NT2/D1 (cell line): ENCODE results near the gene FAM204A.

ENCODE experiments used
- YY1 ChIP-seq: IDR thresholded peaks from 2 replicates; pipeline ENCODE4 v1.6.1; 2011; ENCODE audit not compliant: insufficient read length, insufficient read depth
- ZNF274 ChIP-seq: IDR thresholded peaks from 2 replicates; pipeline ENCODE4 v1.6.1; 2011; ENCODE audit warnings: mild to moderate bottlenecking, low read depth, low read length

DNA sequence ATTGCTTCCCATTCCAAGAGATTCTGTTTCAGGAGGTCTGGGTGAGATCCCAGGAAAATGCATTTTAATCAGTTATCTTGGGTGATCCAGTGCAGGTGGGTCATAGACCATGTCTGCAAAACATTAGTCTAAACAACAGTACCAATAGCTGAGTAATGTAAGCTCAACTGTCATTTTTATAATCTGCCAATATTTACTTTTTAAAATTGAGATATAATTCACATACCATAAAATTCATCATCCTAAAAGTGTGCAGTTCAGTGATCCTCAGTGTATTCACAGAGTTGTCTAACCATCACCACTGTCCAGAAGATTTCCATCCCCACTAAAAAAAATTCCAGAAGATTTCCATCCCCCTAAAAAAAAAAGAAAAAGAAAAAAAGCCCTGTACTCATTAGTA lies 51.0 kb downstream of the FAM204A start:
- TF ChIP-seq ZNF274 (no peak), YY1 (no peak)
